DND-41 (cell line): Measurements from ENCODE around the gene TIPRL.

Experiments used
- ATAC-seq: fragments of 200-7000 bp; cut with Tn5 transposase; 3 replicates; pipeline ENCODE4 v1.9.1; 2021; ENCODE audit warnings: low read depth; ENCODE audit not compliant: insufficient read depth
- DNase-seq: peaks from one replicate; pipeline ENCODE4 v3.0.0-alpha.2; 2020
- H2AFZ ChIP-seq: 2 replicates; pipeline ENCODE4 v1.6.0; 2012; ENCODE audit warnings: low read depth, low read length
- H3K27ac ChIP-seq: 2 replicates; pipeline ENCODE4 v1.5.1; 2012; ENCODE audit warnings: low read length, inconsistent platforms
- H3K27me3 ChIP-seq: fragments of 200-600 bp; sonication (generic); 2 replicates; pipeline ENCODE4 v1.6.0; 2012; ENCODE audit warnings: low read length, mild to moderate bottlenecking, inconsistent platforms; ENCODE audit not compliant: insufficient read depth, poor library complexity
- H3K36me3 ChIP-seq: 2 replicates; pipeline ENCODE4 v1.5.1; 2012; ENCODE audit warnings: low read length, inconsistent platforms; ENCODE audit not compliant: insufficient read depth
- H3K4me1 ChIP-seq: 2 replicates; pipeline ENCODE4 v1.5.1; 2012; ENCODE audit warnings: mild to moderate bottlenecking, low read length; ENCODE audit not compliant: insufficient read depth
- H3K4me2 ChIP-seq: 2 replicates; pipeline ENCODE4 v1.6.0; 2012; ENCODE audit warnings: mild to moderate bottlenecking, moderate library complexity, low read length, inconsistent platforms; ENCODE audit not compliant: insufficient read depth
- H3K4me3 ChIP-seq, 2 experiments: fragments of 200-600 bp in 1 of 2; shearing (Covaris generic) in 1 of 2; 2 replicates each; pipeline ENCODE4 v1.5.1; 2012 to 2016; ENCODE audit warnings: inconsistent platforms in 2 of 2, low read length in 2 of 2, mild to moderate bottlenecking in 2 of 2, low read depth in 1 of 2, moderate library complexity in 1 of 2
- H3K79me2 ChIP-seq: 2 replicates; pipeline ENCODE4 v1.6.0; 2012; ENCODE audit warnings: low read length, inconsistent platforms; ENCODE audit not compliant: insufficient read depth
- H3K9ac ChIP-seq: 2 replicates; pipeline ENCODE4 v1.6.0; 2012; ENCODE audit warnings: low read depth, mild to moderate bottlenecking, inconsistent platforms, low read length, moderate library complexity
- H3K9me3 ChIP-seq: 2 replicates; pipeline ENCODE4 v1.5.1; 2012; ENCODE audit warnings: low read length, moderate library complexity, mild to moderate bottlenecking, inconsistent platforms; ENCODE audit not compliant: insufficient read depth, severe bottlenecking
- H4K20me1 ChIP-seq: 2 replicates; pipeline ENCODE4 v1.6.0; 2012; ENCODE audit warnings: low read length; ENCODE audit not compliant: insufficient read depth
- EZH2 ChIP-seq: IDR thresholded peaks from 3 replicates; pipeline ENCODE4 v1.6.1; 2012; ENCODE audit warnings: borderline replicate concordance, low read depth, mild to moderate bottlenecking, moderate library complexity, low read length, inconsistent platforms; ENCODE audit not compliant: severe bottlenecking
- TF ChIP-seq, protein P1 (sequence below): IDR thresholded peaks from 2 replicates; pipeline ENCODE4 v1.5.1; 2012; ENCODE audit warnings: borderline replicate concordance, low read length, moderate library complexity, mild to moderate bottlenecking; ENCODE audit not compliant: poor library complexity, severe bottlenecking; ENCODE audit errors: extremely low read depth

The TIPRL gene

DNA sequence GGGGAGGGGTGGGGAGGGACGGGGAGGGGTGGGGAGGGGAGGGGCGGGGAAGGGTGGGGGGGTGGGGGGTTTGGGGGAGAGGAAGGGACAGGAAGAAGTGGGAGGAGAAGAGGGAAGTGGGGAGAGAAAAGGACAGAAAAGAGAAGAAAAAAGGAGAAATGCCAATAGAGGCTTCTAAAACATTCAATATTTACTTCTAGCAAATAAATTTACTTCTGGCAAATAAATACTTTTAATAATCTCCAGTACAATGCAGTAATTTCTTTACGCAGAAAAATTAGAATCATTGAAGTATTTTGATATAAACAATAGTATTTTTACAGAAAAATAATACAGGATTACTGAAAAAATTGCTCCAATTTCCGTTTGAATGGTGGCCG lies 32.6 kb upstream of the TIPRL start:
- no peak for DNase-seq
- Histone ChIP-seq H3K27me3 (no peaks in the 10 kb centered on the region), H3K4me3 (no peak overlapping the region), H3K9me3 (no peaks in the 10 kb centered on the region), H3K4me2 (no peak overlapping the region), H3K27ac (no peak overlapping the region), H4K20me1 (no peaks in the 10 kb centered on the region), H3K4me1 (peaks cover 8% of the 10 kb centered on the region), H2AFZ (no peak overlapping the region), H3K9ac (no peak overlapping the region), H3K79me2 (no peaks in the 10 kb centered on the region), H3K36me3 (no peaks in the 10 kb centered on the region)
- no peak for ATAC-seq
- no peak for TF ChIP-seq EZH2
- TF ChIP-seq, protein P1, sequence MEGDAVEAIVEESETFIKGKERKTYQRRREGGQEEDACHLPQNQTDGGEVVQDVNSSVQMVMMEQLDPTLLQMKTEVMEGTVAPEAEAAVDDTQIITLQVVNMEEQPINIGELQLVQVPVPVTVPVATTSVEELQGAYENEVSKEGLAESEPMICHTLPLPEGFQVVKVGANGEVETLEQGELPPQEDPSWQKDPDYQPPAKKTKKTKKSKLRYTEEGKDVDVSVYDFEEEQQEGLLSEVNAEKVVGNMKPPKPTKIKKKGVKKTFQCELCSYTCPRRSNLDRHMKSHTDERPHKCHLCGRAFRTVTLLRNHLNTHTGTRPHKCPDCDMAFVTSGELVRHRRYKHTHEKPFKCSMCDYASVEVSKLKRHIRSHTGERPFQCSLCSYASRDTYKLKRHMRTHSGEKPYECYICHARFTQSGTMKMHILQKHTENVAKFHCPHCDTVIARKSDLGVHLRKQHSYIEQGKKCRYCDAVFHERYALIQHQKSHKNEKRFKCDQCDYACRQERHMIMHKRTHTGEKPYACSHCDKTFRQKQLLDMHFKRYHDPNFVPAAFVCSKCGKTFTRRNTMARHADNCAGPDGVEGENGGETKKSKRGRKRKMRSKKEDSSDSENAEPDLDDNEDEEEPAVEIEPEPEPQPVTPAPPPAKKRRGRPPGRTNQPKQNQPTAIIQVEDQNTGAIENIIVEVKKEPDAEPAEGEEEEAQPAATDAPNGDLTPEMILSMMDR: no peak

DNA sequence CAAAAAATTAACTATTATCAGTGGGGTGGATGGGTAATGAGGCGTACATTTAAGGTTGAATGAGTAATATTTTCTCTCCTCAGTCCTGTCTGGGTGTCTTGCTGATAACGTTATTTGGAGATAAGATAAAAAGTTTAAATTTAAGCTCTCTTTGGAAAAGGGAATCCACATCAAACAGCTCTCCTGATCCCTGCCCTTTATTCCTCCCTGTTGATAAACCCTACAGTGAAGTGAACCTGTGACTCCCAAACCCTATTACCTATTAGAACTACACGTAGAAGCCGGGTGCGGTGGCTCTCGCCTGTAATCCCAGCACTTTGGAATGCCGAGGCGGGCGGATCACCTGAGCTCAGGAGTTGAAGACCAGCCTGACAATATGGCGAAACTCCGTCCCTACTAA lies 32.1 kb upstream of the TIPRL start:
- H3K4me3 ChIP-seq: no peak overlapping the region
- no peak for DNase-seq
- H3K27me3 ChIP-seq: no peaks in the 10 kb centered on the region
- H3K9ac ChIP-seq: no peak overlapping the region
- H3K4me1 ChIP-seq: peaks cover 8% of the 10 kb centered on the region
- no peaks in the 10 kb centered on the region for H3K36me3 ChIP-seq
- no peak overlapping the region for H2AFZ ChIP-seq
- TF ChIP-seq EZH2: no peak
- TF ChIP-seq, protein P1: no peak
- no peak overlapping the region for H3K27ac ChIP-seq
- H3K4me2 ChIP-seq: no peak overlapping the region
- no peaks in the 10 kb centered on the region for H3K79me2 ChIP-seq
- no peak for ATAC-seq
- H4K20me1 ChIP-seq: no peaks in the 10 kb centered on the region
- no peaks in the 10 kb centered on the region for H3K9me3 ChIP-seq

DNA sequence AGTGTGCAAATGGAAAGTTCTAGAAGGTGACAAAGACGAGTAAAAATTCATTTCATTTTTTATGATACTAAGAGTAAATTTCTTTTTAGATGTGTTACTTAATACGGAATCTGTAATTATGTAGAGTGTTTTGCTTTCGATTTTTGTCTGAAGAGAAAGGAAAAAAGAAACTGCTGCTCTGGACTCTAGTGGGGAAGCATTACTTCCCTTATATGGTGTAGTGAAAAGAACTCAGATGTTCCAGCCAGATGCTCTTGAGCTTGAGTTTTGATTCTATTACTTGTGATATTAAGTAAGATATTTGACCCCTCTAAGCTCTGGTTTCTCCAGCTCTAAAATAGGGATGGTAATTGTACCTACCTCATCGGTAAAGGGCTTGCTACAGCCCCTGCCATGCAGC lies 29.8 kb upstream of the TIPRL start:
- H2AFZ ChIP-seq: no peak overlapping the region
- H3K9me3 ChIP-seq: no peaks in the 10 kb centered on the region
- no peaks in the 10 kb centered on the region for H3K36me3 ChIP-seq
- peaks cover 8% of the 10 kb centered on the region for H3K4me1 ChIP-seq
- H3K27ac ChIP-seq: no peak overlapping the region
- H3K9ac ChIP-seq: no peak overlapping the region
- H3K4me2 ChIP-seq: no peak overlapping the region
- no peak for ATAC-seq
- H3K79me2 ChIP-seq: no peaks in the 10 kb centered on the region
- TF ChIP-seq, protein P1: no peak
- TF ChIP-seq EZH2: no peak
- H3K4me3 ChIP-seq: no peak overlapping the region
- no peaks in the 10 kb centered on the region for H4K20me1 ChIP-seq
- DNase-seq: no peak
- H3K27me3 ChIP-seq: no peaks in the 10 kb centered on the region

DNA sequence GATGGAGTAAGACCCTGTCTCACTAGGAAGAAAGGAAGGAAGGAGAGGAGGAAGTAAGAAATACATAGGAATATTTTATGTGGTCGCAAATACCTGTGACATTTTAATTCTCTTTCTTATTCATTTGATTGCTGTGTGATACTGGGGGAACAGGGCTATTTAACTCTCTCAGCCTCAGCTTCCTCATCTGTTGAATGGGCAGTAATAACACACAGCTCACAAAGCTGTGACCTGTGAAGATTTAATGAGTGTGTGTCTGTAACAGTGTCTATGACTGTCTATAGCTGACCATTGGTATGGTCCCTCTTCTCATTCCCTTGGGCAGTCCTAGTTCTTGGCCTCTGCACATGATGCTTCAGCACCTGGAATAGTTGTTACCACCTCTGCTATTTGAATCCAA lies 28.5 kb upstream of the TIPRL start:
- Histone ChIP-seq H3K4me2 (no peak overlapping the region), H3K4me3 (no peak overlapping the region), H3K9ac (no peak overlapping the region), H3K9me3 (no peaks in the 10 kb centered on the region), H4K20me1 (no peaks in the 10 kb centered on the region), H3K79me2 (no peaks in the 10 kb centered on the region), H3K4me1 (peaks cover 5% of the 10 kb centered on the region), H2AFZ (no peak overlapping the region), H3K27ac (no peak overlapping the region), H3K36me3 (no peaks in the 10 kb centered on the region), H3K27me3 (no peaks in the 10 kb centered on the region)
- ATAC-seq (no peak), DNase-seq (no peak)
- no peak for TF ChIP-seq EZH2
- TF ChIP-seq, protein P1: no peak
